GM18499 (cell line): ENCODE data around the gene RSKR.
"Not testable (repeated sequence)": the region's sequence is repeated elsewhere in the genome, so short reads cannot be mapped to it uniquely, and the experiment has no call there.

Experiments
- ATAC-seq: cut with Tn5 transposase; IDR thresholded peaks from one replicate; pipeline ENCODE4 v1.9.1; 2021; ENCODE audit warnings: moderate number of reproducible peaks; ENCODE audit not compliant: insufficient read depth, unreplicated experiment

Gene RSKR

DNA sequence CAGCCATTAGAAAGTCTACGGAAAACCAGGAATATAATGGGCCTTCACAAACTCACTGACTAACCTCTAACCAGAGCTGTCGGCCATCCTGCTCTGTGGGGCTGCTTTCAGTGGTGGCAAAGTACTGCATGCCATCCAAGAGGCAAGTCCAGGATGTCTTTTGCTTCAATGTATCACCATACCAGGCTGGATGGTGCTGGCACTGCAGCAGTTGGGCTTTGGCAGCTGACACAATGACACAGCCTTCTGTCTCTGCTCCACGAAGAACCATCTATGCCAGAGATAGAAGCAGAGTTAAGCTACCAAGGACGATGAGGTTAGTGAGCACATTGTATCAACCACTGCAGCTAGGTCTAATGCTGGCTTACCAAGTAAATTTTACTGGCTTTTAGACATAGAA lies 9.7 kb upstream of the RSKR start:
- no peak for ATAC-seq

DNA sequence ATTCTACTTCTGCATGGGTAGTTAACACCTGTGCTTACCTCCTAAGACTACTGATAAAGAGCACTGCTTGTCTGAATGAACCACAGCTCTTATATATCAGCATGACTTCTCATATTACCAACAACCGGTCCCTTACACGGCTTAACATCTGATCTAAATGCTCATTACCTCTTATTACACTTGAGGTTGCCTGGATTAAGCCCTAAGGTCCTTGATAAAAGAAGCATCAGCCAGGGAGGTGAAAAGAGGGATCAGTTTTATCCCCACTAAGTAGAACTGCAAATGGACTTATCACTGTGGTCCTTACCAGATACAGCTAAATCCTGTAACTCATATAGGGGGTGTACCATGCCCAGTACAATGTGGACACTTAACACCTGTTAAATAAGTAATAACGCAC lies 8.2 kb upstream of the RSKR start:
- ATAC-seq = no peak

DNA sequence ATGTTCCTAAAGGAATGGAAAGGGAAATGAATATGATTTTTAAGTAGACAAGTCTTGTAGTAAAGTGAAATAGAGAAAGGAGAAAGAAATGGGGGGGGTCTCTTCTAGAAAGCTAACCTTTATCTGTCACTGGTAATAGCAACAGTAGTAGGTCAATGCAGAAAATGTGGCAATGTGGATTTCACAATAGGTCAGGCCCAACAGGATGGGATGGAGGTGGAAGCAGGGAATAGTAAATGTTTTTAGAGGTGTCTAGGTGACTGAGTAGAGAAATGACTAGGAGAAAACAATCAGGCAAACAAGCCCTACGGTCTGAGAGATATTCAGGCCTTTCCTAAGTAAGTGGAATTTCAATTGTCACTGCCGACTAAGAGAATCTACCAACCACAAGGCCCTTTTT lies 6.0 kb upstream of the RSKR start:
- ATAC-seq = no peak

DNA sequence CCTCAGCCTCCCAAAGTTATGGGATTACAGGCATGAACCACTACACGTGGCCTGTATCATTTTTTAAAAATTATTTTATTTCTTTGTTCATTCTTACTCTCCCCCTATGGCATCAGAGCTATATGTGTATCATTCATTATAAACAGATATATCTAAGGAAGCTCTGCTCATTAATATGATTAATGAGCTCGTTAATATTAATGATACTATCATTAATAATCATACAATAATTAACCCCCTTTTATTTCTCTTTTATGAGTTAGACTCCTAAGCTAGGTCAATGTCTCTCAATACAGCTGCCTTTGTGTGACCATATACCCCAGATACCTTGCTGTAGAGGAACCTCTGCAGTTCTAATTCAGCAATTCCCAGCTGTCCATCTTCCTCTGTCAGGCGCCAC lies 4.5 kb upstream of the RSKR start:
- no peak for ATAC-seq

DNA sequence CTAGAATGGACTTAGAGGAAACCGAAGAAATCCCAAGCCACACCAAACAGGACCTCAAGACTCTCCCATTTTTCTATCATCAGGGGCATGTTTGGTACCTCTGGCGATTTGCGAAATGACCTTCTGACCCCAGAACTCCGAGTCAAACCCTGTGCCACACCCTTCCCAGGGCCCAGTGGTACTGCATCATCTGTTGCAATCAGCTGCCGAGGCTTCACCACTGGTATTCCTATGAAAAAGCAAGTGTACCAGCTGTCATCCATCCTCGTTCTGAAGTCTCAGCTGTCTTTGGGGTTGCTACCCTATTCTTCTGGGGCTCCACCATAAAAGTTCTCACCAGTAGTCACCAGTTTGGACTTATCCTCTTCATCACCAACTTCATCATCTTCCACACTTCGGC lies 2.3 kb upstream of the RSKR start:
- no peak for ATAC-seq

DNA sequence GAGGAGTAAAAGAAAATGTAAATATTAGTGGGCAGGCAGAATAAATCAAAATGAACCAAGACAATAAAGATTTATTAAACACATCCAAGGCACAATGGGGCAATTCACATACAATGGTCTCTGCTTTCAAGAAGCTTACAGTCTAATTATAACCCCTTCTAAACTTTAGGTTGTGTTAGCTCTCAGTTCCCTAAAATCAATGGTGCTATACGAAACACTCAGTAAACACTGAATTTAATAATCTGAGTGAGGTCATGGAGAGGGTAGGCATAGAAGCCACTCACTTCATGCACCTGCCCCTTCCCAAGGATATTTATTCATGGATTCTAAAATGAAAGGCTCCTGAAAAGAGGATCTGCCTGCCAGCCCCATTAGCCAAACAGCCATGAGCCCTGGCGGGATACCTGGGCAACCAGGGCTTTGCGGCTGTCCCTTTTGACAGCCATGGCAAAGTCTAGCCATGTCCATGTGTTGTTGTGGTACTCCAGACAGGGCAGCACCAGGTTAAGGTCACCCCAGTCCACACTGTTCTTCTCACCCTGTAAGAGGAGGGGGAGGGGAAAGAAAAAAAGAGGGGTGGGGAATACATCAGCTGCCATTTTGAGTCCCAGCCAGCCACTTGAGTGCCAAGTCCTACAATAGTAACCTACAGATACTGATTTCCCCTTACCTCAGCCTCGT lies 1.4 kb upstream of the RSKR start:
- ATAC-seq = no peak

DNA sequence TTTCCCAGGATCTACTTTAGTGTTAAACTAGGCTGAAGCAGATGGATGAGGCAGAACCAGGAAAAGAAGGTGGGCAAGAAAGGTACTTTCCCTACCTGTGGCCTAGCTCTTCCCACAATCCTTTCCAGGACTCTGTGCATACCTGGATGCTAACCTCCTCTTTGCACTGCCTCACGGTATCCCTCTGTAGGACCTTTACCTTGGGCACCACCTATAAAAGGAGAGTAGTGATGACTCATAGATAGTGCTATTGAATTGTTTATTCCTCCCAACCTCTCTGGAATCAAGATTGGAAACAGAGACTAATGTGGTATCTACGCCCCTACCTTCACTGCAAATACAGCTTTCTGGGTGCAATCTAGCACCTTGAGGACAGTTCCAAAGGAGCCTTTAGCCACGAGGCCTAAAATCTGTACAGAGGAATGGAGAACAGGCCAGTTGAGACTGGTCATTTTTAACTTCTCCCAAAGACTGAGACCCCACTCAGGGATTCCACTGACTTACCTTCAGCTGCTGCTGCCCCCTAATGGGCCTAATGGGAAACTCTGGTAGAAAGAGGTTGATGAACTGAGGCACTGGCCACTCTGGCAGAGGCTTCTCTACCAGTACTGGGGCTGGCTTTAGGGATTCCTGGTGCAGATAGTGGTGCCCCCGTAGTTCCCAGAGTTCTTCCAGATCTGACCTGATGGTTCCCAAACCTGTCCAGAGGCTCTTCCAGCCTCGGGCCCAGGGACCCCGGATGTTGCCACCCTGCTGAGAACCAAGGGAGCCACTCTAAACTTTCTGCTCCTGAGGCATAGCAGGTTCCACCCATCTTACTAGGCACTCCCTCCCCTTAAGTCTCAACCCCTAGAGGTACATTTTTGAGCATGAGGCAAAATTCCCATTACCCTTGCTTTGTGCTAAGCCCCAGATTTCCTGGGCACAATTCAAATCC lies 781 bp downstream of the RSKR start:
- no peak for ATAC-seq

DNA sequence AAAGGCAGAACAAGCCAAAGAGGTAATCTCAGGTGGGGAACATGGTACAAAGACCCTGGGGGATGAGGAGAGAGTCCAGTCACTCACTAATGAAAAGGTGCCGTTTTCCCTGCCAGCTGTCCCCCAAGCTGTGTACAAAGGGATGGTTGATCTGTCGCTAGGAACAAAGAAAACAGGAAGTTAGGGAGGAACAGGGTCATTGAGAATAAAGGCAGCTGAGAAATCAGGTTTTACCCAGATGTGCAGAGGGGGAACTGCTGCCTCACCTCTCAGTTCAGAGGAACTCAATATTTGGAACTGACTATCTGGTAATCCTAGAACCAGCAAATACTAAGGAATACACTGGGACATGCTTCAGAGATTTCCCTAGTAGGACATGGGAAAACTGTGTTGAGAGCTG lies 1.5 kb downstream of the RSKR start:
- no peak for ATAC-seq

DNA sequence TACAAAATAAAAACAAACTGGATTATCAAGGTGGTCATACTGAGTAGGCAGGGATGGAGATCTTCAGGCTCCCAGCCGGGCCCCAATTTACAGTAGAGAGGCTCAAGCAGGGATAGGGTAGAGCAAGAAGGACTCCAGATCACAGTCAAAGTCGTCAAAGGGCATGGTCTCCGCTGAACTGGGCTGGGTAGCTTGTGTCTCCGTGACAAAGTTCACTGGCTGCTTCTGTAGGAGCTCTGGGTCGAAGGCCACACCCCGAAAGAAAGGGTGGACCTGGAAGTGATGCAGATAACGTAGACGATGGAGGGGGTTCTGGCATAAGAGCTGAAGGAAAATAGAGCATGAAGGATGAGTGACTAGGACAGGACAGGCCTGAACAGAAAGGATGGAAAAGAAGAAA lies 3.6 kb downstream of the RSKR start:
- ATAC-seq = no peak

DNA sequence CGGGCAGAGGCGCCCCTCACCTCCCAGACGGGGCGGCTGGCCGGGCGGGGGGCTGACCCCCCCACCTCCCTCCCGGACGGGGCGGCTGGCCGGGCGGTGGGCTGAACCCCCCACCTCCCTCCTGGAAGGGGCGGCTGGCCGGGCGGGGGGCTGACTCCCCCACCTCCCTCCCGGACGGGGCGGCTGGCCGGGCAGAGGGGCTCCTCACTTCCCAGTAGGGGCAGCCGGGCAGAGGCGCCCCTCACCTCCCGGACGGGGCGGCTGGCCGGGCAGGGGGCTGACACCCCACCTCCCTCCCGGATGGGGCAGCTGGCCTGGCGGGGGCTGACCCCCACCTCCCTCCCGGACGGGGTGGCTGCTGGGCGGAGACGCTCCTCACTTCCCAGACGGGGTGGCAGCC lies 10.0 kb downstream of the RSKR start:
- not testable (repeated sequence) for ATAC-seq

DNA sequence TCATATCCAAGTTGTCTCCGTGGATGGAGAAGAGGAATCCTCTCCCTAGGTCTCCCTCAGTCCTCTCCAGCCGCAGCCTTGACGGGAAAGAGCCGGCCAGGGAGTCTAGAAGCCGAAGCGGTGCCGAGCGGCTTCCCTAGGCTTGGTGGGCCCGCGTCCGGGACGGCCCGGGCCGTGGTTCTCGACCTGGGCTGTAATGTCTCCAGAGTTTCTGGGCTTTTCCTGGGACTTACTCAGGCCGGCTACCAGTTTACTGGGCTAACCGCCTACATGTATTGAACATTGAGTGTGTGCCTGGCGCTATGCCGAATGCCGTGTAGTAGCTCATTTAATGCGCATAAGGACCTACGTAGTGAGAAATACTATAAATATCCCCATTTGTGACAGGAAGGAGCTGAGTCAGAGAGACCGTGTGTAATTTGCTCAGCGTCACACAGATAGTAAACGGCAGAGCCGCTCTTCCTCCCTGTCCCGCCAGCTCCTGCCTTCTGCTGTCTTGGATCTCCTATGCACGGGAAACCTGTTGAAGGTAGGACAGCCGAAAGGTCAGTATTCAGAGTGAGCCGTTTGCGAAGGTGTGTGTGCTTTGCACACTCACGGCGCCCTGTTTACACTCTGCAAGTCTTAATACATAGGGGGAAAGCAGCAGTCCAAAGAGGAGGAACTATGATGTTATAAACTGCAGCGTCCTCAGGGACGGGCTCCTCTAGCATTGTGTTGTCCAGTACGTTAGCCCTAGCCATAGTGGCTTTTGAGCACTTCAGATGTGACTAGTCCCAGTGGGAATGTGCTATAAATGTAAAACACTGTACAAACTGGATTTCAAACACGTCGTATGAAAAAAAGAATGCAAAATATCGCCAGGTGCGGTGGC lies 14.4 kb downstream of the RSKR start:
- ATAC-seq = no peak

DNA sequence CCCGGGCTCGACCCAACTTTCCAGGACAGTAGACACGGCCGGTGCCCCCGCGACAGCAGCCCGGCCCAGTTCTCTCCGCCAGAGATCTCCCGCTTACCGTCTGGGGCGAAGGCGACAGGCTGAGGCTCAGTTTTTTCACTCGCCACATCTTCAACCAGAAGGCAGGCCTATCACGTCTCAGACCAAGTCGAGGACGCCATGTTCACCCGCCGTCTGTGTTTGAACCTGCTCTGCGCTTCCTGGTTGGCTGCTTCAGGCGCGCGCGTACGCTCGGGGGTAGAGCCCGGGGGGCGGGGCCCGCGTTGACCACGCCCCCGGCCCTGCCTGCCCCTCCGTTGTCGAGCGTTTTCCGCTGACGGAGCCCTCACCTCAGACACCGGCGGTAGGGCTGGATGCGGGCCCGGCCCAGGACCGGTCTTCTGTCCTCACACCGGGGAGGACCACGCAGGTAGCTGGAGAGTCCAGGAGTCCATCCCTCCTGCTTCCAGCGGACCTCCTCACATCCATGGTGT lies 15.1 kb downstream of the RSKR start, which contains the start of gene SPAG5:
TSS of gene SPAG5 (minus strand) at position 227 of the 512 bp plus-strand sequence. CDS start at position 148, 79 bp downstream.
- no peak for ATAC-seq

DNA sequence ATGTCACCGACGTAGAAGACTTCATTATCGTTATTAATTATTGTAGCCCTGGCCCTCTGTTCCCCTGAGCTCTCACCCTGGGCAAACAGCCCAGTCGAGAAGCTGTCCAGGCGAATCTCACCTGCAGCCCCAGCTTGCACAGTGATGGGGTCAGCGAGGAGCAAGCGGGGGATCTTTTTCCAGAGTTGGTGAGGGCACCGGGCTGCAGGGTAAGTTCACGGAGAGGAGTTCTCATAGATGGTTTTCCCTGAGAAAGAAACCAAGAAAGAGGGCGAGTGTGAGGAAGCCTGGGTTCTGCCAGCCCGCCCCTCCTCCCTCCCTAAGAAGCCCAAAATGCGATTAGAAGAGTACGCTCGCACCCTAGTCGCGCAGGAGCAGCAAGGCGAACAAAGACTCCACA lies 15.6 kb downstream of the RSKR start:
- ATAC-seq = no peak

DNA sequence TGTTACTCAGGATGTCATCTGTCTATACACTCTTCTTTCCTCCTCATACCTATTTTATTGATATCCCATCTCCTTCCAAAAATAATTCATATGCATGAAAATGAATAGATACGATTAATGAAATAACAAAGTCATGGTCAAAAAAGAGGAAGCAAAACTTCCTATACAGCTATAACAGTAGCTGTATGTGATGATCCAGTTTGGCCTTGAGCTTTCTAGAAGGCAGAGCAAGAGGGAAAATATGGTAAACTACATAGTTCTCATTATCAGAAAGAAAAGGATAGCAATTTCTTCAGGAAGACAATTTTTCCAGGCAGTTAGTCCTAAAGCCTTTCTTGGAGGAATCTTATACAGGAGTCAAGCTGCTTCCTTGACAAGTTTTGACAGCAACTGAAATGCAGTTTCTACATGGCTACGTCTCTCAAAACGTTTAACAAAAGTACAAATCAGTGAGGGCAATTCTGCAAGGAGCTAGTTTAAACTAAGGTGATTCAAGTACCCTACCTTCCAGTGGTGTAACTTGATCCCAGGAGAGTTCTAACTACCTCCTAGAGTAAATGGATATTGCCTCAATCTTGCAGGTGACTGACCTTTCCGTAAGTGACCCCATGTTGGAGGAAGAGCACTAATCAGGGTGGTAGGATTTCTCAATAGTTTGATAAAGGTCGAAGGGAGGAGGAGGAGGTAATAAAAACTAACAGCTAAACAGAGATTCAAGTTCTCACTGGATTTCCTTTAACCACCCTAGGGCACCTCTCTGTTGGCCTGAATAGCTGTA lies 16.2 kb downstream of the RSKR start:
- ATAC-seq = no peak

DNA sequence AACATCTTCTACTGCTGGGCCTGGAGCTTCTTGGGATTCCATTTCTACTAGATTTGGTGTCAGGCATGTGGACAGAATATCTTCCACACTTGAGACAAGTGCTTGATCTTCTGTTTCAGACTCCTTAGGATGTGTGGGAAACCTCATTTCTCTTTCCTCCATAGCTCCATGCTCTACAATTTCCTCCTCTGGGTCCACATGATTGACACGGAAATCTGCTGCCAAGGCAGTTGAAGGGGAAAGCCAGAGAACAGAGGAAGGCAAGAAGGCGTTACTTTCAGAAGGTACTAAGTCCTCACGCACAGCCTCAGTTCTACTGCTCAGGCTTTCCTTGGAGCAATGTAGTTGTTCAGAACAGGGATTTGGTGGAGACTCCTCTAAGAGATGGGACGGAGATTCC lies 21.7 kb downstream of the RSKR start:
- no peak for ATAC-seq

DNA sequence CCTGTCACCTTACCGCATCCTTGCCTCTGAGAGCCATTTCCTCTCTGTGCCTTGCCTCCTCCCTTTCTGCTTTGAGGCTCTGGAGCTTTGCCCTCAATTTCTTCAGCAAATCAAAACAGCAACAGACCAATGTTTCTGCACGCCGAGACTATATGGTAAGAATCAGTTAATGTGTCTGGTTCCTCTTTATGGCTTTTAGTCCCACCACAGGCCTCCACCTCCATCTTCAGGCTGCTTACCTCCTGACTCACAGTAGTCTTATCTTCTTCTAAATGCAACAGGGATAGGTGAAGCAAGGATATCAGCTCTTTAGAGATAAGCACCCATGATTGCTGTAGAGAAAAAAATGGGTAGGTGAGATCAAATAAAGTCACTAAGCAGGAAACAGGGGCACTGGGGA lies 28.1 kb downstream of the RSKR start:
- ATAC-seq = no peak

DNA sequence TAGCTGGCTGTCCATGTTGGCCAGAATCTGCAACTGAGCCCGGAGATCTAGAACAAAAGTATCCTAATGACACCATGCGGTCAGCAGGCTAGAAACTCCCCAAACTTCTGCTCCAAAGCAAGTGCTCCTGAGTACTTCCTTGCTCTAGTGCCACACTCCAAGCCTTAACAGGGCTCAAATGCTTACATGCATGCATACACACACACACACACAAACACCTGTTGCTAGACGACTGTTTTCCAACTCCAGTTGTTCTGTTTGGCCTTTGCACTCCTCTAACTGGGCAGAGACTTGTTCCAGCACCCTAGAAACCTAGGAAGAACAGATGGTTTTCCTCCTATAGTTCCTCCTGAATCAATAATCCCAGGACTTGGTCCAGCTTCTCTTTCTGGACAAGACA lies 29.6 kb downstream of the RSKR start:
- no peak for ATAC-seq

DNA sequence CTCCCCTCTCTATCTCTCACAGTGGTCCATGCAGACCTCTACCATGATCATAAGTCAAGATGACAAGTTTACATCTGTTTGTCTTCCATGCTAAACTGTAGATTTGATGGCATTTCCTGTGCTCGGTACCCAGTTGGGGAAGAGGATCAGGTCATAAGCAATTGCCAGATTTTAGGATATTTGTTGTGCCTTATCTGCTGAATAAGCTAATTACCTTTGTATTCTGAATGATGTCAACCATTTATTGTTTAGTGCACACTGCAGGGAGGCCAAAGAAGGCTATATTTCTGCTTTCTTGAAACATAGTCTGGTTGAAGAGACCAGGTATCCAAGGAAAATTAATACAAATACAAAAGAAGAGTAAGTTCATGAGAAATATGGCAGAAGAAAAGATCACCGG lies 31.5 kb downstream of the RSKR start:
- ATAC-seq = no peak

DNA sequence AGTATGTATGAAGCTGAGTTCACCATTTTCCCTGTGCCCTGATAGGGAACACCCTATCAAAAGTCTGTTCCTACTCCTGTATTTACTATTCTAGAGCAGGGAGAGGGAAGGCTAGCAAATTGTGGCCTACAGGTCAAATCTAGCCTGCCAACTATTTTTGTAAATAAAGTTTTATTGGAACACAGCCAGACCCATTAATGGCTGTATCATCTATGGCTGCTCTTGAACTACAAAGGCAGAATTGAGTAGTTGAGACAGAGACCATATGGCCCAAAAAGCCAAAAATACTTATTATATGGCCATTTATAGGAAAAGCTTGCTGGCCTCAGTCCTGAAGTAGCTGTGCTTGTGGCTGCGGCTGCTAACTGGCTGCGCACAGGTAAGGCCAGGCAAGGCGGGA lies 33.0 kb downstream of the RSKR start:
- ATAC-seq = no peak

DNA sequence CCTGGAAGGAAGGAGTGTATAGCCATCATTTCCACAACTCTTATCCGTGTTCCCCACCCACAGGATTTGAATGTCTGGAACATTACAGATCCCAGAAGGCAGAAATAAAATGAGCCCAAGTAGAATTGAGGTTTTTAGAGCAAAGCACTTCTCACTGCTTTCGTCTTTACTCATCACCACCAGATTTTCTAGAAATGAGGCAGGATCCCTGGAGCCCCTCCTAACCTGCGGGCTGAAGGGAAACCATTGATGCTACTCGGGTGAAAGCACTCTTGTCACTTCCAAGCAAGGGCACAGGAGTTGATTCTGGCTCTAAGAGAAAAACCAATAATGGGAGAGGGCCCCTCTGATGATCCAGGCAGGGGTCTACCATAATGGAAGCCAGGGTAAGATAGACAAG lies 34.5 kb downstream of the RSKR start:
- ATAC-seq = no peak
